Stimulated activated naive CD8-positive, alpha-beta T cell treated with anti-CD3 and anti-CD28 coated beads, Interleukin-15, amount 100 ng/mL, for 72 hours (primary cell): ENCODE data around the gene SCIMP.

ENCODE experiments used
- ATAC-seq: fragments of 150-1000 bp; cut with Tn5 transposase; 2 replicates; pipeline ENCODE4 v1.10.0; 2021; ENCODE audit warnings: mild to moderate bottlenecking, moderate library complexity
- DNase-seq, 2 donors: peaks; one replicate each; pipeline ENCODE4 v3.0.0; 2021 to 2022
- H3K27ac Mint-ChIP-seq, 2 donors: one replicate each; pipeline ENCODE4 v1.8.0; 2022; ENCODE audit warnings: mild to moderate bottlenecking in 2 of 2, mixed read lengths in 2 of 2, moderate library complexity in 2 of 2
- H3K27me3 Mint-ChIP-seq: one replicate; pipeline ENCODE4 v1.8.0; 2022; ENCODE audit warnings: mixed read lengths
- H3K4me1 Mint-ChIP-seq: one replicate; pipeline ENCODE4 v1.8.0; 2022; ENCODE audit warnings: mild to moderate bottlenecking, mixed read lengths
- H3K4me3 Mint-ChIP-seq, 2 donors: one replicate each; pipeline ENCODE4 v1.8.0; 2022; ENCODE audit warnings: mild to moderate bottlenecking in 2 of 2, mixed read lengths in 2 of 2, moderate library complexity in 1 of 2
- H3K9me3 Mint-ChIP-seq, 2 donors: one replicate each; pipeline ENCODE4 v1.8.0; 2022; ENCODE audit warnings: mixed read lengths in 2 of 2

The SCIMP gene

DNA sequence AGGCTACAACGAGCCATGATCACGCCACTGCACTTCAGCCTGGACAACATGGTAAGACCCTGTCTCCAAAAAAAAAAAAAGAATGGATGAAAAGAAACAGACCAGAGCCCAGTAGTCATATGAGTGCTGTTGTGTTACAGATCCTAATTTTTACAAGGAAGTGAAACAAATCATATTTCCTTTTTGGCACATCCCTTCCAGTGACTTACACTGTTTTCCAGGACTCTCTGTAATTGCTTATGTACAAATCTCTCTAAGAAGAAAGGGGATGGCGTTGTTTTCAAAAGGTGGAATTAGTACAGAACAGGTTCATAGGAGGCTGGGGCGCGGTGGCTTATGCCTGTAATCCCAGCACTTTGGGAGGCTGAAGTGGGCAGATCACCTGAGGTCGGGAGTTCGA lies 23.2 kb downstream of the SCIMP start:
- no peak for ATAC-seq
- DNase-seq, result no peak
- Mint-ChIP-seq H3K9me3 (no peaks in the 10 kb centered on the region), H3K4me3 (peak overlapping the region in 1 of 2 donors; percentile 9), H3K27me3 (no peaks in the 10 kb centered on the region), H3K27ac (no peak overlapping the region), H3K4me1 (peaks cover 32% of the 10 kb centered on the region)

DNA sequence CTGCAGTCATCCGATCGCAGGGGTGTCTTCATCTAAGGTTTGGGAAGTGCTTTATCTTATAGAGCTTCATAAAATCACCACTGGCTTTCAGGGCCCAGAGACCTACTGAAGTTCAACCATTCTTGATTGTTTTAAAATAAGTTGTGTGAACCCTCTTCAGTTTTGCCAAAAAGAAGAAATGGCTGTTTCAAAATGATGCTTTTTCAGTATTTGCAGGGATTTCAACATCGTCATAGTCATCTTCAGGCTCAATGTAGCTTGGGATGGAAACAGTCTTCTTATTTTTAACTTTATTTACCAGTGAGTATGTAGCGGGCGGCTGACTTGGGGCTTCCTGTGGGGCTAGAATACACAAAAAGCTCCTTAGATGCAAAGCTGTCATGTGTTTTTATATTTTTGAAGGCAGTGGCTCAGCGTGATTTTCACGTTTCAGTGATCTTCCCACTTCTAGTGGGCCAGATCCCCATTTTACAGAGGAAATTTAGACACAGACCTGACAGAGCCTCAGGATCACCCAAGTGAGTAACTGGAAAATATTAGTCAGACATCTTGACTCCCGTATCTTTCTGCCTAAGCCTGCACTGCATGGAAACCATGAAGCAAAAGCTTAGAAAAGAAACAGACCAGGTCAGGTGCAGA lies 23.9 kb downstream of the SCIMP start:
- Mint-ChIP-seq H3K27ac (peak overlapping the region; percentile 29 to 80), H3K27me3 (no peaks in the 10 kb centered on the region), H3K9me3 (no peaks in the 10 kb centered on the region), H3K4me3 (peak overlapping the region in 1 of 2 donors; percentile 9), H3K4me1 (peaks cover 30% of the 10 kb centered on the region)
- DNase-seq (no peak), ATAC-seq (no peak)

- Mint-ChIP-seq H3K27ac (no peak overlapping the region), H3K4me1 (peaks cover 30% of the 10 kb centered on the region), H3K4me3 (no peak overlapping the region), H3K27me3 (no peaks in the 10 kb centered on the region), H3K9me3 (no peaks in the 10 kb centered on the region)
- ATAC-seq, result no peak
- no peak for DNase-seq
Measured at GRCh38 chr17:5210091-5210490, 24.6 kb downstream of the SCIMP start.

- no peak overlapping the region for H3K27ac Mint-ChIP-seq
- ATAC-seq (no peak), DNase-seq (no peak)
- peaks cover 30% of the 10 kb centered on the region for H3K4me1 Mint-ChIP-seq
- peaks cover 0 to under 1% of the 10 kb centered on the region in 2 donors for H3K9me3 Mint-ChIP-seq
- H3K27me3 Mint-ChIP-seq, result no peaks in the 10 kb centered on the region
- H3K4me3 Mint-ChIP-seq, result no peak overlapping the region
Measured at GRCh38 chr17:5209396-5209795, 25.3 kb downstream of the SCIMP start.

DNA sequence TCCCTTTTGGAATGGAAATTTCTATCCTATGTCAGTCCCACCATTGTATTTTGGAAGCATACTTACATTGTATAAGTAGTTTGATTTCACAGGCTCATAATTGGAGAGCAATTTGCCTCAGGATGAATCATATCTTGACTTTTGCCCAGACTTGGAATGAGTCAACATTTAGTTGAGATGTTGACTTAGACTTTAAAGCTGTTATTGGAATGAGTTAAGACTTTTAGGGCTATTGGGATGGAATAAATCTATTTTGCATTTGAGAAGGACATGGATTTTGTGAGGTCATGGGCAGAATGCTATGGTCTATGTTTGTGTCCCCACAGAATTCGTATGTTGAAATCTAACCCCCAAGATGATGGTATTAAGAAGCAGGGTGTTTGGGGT lies 30.8 kb downstream of the SCIMP start:
- H3K4me1 Mint-ChIP-seq, result peaks cover 8% of the 10 kb centered on the region
- no peak overlapping the region for H3K4me3 Mint-ChIP-seq
- ATAC-seq (no peak), DNase-seq (no peak)
- H3K27me3 Mint-ChIP-seq, result no peaks in the 10 kb centered on the region
- H3K27ac Mint-ChIP-seq, result no peak overlapping the region
- peaks cover 4 to 8% of the 10 kb centered on the region in 2 donors for H3K9me3 Mint-ChIP-seq

DNA sequence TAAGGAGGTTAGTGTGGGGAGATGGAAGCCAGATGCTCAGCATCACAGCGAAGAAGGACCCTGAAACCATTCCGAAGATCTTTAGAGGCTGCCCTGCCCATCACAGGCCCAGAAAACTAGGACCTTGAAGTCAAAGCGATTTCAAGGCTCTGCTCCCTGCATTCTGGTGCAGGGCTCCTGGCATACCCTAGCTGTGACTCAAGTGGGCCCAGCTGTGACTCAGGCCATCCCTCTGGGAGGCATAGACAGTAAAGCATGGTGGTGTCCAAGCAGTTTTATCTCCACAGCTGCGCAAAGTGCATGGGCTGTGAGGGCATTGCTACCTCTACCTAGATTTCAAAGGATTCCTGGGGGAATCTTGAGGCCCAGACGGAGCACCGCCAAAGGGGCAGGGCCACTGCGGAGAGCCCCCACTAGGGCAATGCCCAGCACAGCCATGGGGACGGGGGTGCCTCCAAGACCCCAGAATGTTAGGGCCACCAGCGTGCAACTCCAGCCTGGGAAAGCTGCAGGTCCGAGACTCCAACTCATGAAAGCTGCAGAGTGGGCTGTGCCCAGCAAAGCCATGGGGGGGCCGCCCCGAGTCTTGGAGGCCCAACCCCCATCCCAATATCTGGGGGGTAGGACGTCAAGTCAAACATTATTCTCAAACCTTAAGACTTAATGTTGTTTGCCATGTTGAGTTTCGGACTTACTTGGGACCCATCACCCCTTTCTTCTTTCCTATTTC lies 31.3 kb downstream of the SCIMP start:
- Mint-ChIP-seq H3K9me3 (peaks cover 4 to 8% of the 10 kb centered on the region in 2 donors), H3K4me1 (peaks cover 11% of the 10 kb centered on the region), H3K27ac (no peak overlapping the region), H3K27me3 (no peaks in the 10 kb centered on the region), H3K4me3 (no peak overlapping the region)
- DNase-seq (no peak), ATAC-seq (no peak)

- peaks cover 4 to 8% of the 10 kb centered on the region in 2 donors for H3K9me3 Mint-ChIP-seq
- DNase-seq, result no peak
- H3K4me3 Mint-ChIP-seq, result no peak overlapping the region
- H3K4me1 Mint-ChIP-seq, result peaks cover 21% of the 10 kb centered on the region
- no peak for ATAC-seq
- H3K27me3 Mint-ChIP-seq, result no peaks in the 10 kb centered on the region
- H3K27ac Mint-ChIP-seq, result no peak overlapping the region
Measured at GRCh38 chr17:5201011-5201410, 33.6 kb downstream of the SCIMP start.

DNA sequence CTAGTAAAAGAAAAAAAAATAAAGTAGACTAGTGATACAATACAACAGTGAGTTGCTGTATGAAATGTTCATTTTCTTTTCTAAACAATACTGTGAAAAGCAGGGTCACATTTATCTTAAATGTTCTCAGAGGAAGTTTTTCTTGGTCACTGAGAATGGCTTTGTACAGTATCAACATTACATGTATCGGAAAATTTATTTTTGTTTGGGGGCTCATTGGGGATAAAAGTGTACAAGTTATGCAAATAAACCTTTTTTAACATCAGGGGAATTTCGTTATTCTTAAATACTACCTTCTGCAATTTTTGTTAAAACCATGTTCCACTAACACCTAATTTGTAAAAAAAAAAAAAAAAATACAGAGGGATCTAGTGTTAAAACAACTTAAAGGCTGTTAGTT lies 34.3 kb downstream of the SCIMP start:
- Mint-ChIP-seq H3K9me3 (peaks cover 4 to 8% of the 10 kb centered on the region in 2 donors), H3K4me1 (peaks cover 21% of the 10 kb centered on the region), H3K27ac (no peak overlapping the region), H3K4me3 (no peak overlapping the region), H3K27me3 (no peaks in the 10 kb centered on the region)
- ATAC-seq (no peak), DNase-seq (no peak)

DNA sequence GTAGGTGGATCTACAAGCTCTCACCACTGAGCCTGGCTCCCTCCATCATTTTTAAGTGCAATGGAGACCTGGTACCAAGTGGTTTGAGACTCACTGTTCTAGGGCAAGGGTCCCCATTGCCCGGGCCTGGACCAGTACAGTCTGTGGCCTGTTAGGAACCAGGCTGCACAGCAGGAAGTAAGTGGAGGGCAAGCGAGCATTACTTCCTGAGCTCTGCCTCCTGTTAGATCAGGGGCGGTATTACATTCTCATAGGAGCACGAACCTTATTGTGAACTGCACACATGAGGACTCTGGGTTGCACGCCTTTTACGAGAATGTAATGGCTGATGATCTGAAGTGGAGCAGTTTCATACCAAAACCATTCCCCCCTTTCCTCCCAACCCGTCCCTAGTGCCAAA lies 36.2 kb downstream of the SCIMP start:
- no peaks in the 10 kb centered on the region for H3K9me3 Mint-ChIP-seq
- DNase-seq (no peak), ATAC-seq (no peak)
- H3K27ac Mint-ChIP-seq, result peak overlapping the region in 1 of 2 donors; percentile 90
- no peak overlapping the region for H3K4me3 Mint-ChIP-seq
- H3K4me1 Mint-ChIP-seq, result peaks cover 13% of the 10 kb centered on the region
- H3K27me3 Mint-ChIP-seq, result no peaks in the 10 kb centered on the region

DNA sequence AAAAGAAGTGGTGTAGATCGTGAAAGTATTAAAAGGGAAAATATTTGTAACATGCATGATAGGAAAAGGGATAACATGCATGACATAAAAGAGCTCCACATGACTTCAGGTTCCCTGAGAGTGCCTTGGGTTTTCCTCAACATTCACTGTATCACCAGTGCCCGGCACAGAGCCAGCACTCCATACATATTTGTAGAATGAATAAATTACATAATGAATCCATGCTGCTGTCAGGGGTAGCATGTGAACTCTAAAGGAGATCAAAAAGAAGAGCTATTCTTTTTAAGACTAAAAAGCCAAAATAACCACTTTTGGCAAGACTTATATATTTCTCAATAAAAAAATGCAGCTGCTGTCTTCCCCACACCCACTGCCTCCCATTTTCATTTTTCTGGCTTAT lies 40.3 kb downstream of the SCIMP start:
- peak overlapping the region in 1 of 2 donors; percentile 74 for H3K27ac Mint-ChIP-seq
- peaks cover 40% of the 10 kb centered on the region for H3K4me1 Mint-ChIP-seq
- no peak overlapping the region for H3K4me3 Mint-ChIP-seq
- H3K27me3 Mint-ChIP-seq, result no peaks in the 10 kb centered on the region
- DNase-seq (no peak), ATAC-seq (no peak)
- no peaks in the 10 kb centered on the region for H3K9me3 Mint-ChIP-seq

DNA sequence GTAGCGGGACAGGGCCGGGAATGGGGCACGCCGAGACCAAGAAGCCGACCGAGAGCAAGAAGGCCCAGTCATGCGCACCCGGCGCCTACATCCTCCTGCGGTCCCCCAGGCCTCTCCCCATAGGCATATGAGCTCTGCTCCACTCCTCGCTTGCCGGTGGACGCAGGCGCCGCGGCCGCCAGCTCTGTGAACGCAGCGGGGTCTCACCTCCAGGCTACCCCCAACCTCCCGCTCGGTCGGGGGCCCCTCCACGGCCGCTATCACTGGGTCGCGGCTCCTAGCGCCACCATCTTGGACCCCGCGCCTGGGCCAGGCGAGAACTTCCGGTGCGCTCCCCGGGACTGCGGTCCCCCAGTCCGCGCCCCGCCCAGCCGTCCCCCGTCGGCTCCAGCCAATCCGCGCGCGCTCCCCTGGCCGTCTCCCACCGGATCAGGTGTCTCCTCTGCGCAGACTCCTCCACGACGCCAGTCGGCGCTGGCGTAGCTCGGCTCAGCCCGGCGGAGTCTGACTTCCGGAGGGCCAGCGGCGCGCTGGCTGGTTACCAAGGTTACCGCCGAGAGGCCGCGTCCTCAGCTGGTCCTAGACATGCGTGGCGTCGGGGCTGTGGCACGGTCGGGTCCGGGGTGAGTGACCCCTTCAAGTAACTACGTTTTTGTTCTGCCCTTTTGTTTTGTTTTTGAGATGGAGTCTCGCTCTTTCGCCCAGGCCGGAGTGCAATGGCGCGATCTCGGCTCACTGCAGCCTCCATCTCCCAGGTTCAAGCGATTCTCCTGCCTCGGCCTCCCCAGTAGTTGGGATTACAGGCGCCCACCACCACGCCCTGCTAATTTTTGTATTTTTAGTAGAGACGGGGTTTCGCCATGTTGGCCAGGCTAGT lies 42.9 kb downstream of the SCIMP start, which contains the start of gene ZNF594:
TSS of gene ZNF594 (minus strand) at position 328 of the 877 bp plus-strand sequence. CDS start 7,612 bp downstream, outside the sequence.
- ATAC-seq, result peak; percentile 100
- H3K4me1 Mint-ChIP-seq, result peaks cover 28% of the 10 kb centered on the region
- H3K4me3 Mint-ChIP-seq, result peak within 1 kb of the TSS; percentile 97 to 98
- peaks cover 12 to 14% of the 10 kb centered on the region in 2 donors for H3K9me3 Mint-ChIP-seq
- peak within 1 kb of the TSS; percentile 95 to 97 for H3K27ac Mint-ChIP-seq
- DNase-seq, result peak; percentile 98 to 99
- no peaks in the 10 kb centered on the region for H3K27me3 Mint-ChIP-seq

DNA sequence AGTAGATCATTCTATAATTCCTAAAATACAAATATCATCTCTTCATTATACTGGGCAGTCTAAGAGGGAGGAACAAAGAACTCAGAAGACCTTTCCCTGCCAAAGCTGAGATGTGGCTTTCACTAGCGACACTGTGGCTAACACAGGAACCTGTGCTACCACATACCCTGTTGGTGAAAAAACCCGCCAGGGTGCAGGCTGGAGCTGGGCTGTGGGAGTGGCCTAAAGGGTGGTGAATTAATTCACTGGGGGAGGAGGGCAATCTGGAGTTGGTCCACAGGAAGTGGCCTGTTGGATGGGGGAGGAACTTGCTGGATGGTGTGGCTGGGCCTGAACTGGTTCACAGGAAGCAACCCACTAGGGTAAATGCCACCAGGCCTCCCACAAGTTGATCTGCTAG lies 50.4 kb downstream of the SCIMP start:
- no peak overlapping the region for H3K27ac Mint-ChIP-seq
- ATAC-seq (no peak), DNase-seq (no peak)
- no peak overlapping the region for H3K4me3 Mint-ChIP-seq
- peaks cover 56 to 70% of the 10 kb centered on the region in 2 donors for H3K9me3 Mint-ChIP-seq
- H3K4me1 Mint-ChIP-seq, result no peaks in the 10 kb centered on the region
- H3K27me3 Mint-ChIP-seq, result no peaks in the 10 kb centered on the region

GRCh38 chr17:5183410-5183793 lies 51.3 kb downstream of the SCIMP start:
- no peak for DNase-seq
- Mint-ChIP-seq H3K27me3 (no peaks in the 10 kb centered on the region), H3K27ac (no peak overlapping the region), H3K4me3 (no peak overlapping the region), H3K9me3 (peaks cover 54 to 73% of the 10 kb centered on the region in 2 donors), H3K4me1 (no peaks in the 10 kb centered on the region)
- ATAC-seq, result no peak

- ATAC-seq (no peak), DNase-seq (no peak)
- no peak overlapping the region for H3K27ac Mint-ChIP-seq
- no peaks in the 10 kb centered on the region for H3K27me3 Mint-ChIP-seq
- H3K4me3 Mint-ChIP-seq, result no peak overlapping the region
- H3K4me1 Mint-ChIP-seq, result no peaks in the 10 kb centered on the region
- peaks cover 49 to 68% of the 10 kb centered on the region in 2 donors for H3K9me3 Mint-ChIP-seq
Measured at GRCh38 chr17:5182597-5183409, 51.9 kb downstream of the SCIMP start.
